ENCODE measurements around the gene PITPNB.

PITPNB gene

DNA sequence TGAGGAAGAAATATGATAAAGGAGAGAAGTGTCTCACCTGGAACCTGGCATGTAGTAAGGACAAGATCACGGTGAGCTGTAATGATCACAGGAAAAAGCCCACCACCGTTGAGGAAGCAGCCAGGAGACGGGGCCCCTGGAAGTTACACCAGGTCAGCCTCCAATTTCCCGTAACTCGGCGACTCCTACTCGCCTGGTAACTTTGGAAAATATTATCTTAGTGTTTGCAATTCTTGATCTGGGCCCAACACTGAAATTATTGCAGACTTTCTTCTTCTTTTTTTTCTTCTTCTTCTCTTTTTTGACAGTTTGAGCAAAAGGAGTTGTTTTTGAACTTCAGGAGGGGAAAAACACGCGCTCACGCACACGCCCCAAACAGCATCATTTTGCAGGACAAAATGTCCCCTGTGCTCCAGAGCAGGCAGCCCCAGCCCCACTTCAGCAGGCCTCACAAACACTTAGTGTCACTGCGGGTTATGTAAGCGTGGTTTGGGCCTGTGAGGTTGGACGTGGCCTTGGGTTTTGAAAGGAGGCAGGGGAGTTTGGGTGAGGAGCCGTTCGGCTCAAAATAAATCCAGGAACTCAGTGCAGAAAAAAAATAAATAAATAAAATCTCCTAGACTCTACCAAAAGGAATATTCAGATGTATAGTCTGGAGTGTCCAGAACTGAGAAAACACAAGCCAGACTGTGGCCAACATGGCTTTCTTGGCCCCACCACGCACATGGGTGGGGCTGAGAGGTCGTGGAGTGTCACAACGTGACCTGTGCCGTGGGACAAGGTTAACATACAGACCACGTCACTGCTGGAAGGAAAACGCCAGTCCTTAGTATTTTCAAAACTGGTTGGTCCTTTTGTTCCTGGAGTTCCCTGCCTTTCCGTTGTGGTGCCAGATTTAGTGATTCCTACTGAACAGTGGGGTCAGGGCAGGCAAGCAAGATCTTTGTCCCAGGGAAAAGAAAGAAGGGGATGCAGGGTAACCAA is 91.2 kb downstream of the PITPNB start:
- DNase-seq: no peak

DNA sequence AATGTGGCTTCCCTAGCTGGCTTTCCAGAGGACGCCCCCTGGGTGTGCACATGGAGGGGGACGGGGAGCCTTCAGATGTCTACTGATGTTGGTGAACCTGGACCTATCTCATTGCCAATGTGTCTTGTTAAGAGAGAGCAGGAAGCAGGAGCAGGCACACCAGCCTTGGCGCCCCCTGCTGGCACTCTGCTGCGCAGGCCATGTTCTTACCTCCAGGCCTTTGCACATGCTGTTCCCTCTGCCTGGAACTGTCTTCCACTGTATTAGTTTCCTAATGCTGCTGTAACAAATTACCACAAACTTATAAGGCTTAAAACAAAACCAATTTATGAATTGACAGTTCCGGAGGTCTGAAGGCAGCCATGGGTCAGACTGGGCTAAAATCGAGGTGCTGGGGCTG is 93.9 kb downstream of the PITPNB start:
- no peak for DNase-seq

DNA sequence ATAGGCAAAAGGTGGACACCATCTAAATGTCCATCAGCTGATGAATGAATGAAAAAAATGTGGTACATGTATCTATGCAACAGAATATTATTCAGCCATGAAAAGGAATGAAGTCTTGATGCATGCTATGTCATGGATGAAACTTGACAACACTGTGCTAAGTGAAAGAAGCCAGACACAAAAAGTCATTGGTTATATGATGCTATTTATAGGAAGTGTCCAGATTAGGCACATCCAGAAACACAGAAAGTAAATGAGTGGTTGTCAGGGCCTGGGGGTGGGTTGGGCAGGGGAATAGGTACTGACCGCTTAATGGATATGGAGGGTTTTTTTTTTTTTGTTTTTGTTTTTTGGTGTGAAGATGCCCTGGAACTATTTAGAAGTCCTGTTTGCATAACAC is 95.8 kb downstream of the PITPNB start:
- no peak for DNase-seq

DNA sequence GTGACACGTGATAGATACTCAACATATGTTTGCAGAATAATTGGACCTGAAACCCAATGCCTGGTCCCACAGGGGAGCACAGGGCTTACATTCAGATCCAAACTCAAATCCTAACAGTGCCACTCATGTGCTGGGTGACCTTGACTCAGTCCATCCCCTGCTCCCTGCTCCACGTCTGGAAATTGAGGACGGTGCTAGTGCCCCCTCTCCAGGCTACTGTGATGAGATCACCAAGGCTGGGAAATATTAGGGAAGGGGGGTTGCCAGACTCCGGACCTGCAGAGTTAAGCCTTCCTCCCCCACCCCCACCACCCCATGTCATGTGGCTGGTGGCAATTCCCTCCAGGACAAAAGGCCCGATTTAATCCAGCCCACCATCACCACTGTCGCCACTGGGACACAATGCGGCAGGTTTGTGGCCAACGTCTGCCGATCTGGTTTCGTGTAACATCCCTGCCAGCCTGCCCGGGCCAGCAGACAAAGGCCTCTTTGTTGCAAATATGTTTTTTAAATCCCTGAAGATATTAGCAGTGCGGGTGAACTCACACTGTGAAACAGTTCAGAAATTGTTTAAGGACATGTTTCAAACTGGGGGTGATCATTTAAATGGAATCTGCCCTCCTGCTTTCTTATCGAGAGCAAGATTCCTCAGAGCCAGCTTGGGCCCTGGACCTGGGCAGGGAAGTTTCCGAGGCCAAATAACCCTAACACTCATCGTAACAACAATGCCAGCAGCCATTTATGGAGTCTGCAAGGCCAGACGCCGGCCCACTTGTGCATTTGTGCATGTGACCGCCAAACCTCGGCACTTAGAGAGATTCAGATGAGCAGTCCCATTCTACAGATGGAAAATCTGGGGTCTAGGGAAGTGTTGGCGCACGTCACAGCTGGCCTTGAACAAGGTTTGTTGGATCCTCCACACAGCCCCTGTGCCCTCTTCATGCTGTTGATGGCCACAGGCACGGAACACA is 97.9 kb downstream of the PITPNB start:
- DNase-seq: no peak

DNA sequence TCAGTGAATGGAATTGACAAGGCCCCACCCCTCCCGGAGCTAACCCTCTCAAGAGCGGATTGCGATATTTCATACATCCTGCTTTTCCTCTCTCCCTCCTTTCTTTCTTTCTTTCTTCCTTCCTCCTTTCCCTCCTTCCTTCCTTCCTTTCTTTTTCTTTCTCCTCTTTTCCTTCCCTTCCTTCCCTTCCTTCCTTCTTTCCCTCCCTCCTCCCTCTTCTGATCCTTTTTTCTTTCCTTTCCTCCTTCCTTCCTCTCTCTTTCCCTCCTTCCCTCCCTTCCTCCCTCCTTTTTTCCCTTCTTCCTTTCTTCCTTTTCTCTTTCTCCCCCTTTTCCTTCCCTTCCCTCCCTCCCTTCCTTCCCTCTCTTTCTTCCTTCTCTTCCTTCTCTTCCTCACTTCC is 102.5 kb downstream of the PITPNB start:
- DNase-seq: no peak

DNA sequence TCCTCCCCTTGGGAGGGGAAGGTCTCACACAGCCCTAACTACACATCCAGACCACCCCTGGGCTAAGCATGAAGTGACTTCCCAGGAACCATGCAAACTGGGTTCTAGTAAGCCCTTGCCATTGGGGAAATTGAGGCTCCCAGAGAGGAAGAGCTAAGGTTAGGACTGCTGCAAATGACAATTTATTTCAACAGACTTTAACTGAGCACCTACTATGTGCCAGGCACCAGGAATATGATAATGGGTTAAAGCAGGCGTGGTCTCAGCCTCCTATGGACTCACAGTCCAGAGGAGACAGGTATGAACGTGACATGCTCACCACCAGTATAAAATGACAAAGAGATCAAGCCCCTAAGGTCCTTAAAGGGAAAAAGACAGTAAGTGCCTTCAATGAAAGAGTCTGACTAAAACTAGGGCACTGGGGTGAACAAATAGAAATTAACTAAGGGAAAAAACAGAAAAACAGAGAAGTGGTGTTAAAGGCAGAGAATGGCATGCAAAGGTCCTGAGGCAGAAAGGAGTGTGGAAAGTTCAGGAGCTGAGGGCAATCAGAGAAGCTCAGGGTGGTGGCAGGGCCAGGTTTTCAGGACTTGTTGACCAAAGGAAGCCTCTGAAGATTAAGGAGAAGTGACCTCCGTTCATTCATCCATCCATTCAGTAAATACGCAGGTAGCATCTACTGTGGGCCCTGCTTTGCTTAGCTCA is 103.1 kb downstream of the PITPNB start:
- DNase-seq: no peak

DNA sequence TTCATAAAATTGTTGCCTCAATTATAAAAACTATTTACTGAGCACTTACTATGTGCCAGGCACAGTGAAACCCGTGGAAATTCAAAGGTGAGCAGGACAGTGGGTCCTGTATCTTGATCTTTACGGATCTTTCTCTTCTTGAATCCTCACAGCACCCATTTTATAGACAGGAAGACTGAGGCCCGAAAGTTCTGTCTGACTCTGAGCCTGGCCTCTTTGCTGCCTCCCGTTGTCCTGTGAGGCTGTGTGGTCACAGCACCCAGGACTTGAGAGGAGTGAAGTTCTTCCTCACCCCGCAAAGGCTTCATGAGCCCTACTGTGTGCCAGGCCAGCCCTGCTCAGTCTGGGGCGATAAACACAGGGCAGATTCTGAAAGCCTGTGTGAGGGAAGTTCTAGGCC is 104.1 kb downstream of the PITPNB start:
- DNase-seq: no peak

DNA sequence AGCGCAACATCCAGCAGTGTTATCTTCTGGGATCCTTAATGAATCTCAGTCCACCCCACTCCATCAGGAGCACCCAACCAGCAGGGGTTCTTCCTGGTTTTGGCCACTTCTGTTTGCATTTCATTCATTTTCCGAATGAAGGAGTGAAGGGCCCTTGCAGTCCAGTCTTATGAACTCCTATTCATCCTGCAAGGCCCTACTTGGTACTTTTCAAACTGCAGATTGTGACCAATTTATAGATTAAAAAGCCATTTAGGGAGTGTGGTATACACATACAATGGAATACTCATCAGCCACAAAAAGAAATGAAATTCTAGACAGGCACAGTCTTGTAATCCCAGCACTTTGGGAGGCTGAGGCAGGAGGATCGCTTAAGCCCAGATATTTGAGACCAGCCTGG is 107.3 kb downstream of the PITPNB start:
- no peak for DNase-seq

DNA sequence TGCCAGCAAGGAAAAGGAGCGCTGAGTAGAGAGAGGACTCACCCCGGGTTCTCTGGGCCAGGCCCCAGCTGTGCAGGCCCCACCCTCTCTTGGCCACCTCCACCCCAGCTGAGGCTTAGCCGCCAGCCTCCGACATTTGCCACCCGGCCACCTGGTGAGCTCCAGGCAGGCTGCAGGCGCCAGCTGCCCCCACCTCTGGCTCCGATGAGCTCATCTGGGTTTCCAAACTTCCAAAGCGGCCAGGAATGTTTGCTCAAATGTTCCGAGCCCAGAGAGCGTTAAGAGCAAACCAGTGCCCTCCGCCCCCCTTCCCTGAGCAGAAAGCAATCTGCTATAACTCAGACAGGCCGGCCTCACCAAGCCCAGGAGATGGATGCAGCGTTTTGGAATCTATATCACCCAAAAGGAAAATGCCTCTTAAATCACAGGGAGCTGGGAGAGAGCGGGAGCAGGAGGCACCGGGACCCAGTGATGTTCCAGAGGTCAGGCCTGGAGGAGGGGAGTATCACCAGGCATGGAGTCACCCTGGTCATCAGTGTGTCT is 108.4 kb downstream of the PITPNB start:
- no peak for DNase-seq

DNA sequence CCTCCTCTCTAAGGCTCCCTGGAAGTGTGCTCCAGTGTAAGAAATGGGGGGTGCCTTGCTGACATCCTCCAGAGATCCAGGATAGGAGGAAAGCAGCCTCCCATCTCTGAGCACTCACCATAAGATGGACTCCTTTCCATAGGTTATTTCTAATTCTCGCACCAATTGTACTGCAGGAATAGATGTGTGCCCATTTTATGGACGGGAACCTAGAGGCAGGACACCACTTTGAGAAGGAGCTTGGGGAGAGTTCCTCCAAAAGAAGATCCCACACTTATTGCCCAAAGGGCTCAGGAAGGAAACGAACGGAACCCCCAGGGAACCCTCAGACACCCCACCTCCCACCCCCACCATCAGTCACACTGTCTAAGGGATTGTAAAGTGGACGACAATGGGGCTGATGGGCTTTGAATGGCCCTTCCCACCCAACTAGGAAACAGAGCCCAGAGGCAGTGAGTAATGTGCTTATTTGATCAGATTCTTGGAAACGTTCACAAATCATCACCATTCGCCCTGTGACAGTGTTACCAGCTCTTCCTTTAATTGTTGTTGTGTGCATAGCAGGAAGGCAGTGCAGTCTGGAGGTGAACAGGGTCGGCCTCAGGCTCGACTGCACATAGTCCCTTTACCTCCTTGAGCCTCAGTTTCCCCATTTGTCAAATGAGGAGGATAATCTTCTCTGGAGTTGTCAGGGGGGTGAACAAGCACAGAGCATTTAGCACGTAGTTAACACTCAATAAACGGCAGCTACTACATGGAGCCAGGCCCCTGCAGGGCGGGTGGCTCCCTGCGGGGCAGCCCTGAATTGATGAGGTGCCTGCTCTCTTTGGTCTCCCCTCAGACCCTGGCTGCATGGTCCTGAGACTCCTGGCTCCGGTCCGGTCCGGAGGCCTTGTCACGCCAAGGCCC is 109.1 kb downstream of the PITPNB start:
- no peak for DNase-seq

DNA sequence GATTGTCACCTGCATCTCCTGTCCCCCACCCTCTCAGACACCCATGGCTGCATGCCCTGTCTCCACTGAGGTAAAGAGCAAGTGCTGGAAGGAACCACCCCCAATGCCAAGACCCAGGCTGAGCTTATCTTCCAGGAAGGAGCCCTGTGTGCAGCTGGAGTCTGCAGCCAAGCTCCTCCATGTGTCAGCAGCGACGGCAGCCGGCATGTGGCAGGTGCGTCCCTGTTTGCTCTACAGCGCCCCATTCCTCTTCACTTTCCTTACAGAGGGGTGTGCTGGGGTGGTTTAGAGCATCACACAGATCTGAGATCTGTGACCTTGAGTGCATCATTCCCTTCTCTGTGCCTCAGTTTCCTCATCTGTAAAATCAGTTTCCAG is 109.8 kb downstream of the PITPNB start:
- no peak for DNase-seq

DNA sequence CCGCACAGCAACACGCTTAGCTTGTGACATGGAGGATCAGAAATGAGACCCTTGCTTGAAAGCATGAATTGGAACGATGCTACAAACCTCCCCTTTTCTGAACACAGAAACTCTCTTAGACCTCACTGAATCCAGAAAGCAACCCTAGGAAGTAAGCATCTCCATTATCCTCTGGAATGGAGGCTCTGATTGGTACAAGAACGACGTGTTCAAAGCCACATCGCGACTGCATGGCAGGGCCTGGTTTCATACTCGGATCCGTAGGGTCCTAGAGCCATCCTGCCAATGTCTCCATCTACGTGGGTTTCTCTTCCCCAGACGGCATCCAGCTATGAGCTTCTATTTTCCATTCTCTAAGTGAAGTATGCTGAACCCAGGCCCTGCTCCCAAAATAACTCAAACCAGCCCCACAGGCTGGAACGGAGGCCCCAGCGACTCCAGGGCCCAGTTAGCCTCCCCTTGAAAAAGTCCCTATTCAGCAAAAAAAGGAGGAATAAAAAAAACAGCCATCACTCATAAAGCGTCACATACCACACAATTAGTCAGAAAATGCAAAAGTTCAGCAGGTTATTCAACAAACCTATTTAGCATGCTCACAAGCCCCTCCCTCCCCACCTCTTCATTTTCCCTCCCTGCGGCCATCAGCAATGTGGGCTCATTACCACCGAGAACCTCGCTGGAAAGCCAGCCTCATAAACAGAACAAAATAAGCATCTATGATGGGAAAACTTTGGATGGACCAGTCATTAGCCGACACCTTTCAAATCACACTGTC is 110.4 kb downstream of the PITPNB start:
- DNase-seq: no peak

DNA sequence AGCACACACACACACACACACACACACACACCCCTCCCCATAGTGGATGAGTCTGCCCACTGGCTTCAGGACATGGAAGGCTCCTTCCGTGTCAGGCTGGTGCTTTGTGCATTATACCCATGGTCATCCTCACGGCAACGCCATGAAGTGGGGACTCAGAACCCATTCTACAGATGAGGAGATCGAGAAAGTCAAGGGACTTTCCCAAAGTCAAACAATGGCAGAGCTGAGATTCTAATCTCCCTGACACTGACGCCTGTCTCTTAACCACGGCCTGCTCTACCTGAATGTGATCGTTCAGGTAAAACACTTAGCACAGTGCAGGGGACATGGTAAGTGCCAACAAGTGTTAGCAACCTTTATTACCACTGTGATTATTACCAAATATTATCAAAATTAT is 113.2 kb downstream of the PITPNB start:
- no peak for DNase-seq

DNA sequence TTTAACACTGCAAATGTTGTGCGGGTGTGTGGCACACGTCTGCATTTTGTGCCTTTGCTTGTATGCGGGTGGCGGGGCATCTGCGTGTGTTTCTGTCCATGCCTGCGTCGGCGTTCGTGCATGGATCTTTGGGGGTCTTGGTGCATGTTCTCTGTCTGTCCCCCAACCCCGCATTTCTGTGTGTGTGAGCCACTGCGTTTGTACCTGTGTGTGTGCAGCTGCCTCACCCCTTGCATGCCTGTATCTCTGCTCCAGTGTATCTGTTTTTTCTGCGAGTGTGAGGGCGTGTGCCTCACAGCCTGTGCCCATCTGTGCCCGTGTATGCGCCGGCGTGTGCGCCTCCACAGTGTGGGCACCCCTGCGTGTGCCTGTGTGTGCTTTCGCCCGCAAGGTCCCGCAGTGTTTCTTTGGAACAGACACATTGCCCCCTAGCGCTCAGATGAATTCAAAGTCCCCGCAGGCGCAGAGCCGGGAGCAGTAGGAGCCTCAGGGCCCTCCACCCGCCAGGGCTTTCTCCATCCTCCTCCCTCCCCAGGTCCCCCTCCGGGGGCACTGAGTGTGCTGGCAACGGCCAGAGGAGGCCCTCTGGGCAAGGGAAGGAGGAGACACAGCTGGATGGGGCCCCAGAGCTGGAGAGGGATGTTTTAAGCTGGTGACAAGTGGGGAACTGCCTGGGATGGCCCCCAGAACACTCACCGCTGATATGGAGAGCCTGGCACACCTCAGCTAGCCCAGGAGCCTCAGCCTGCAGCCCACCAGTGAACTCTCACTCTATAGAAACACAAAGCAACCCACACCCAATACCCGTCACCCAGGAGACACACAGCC is 114.4 kb downstream of the PITPNB start:
- peak; percentile 60 for DNase-seq

DNA sequence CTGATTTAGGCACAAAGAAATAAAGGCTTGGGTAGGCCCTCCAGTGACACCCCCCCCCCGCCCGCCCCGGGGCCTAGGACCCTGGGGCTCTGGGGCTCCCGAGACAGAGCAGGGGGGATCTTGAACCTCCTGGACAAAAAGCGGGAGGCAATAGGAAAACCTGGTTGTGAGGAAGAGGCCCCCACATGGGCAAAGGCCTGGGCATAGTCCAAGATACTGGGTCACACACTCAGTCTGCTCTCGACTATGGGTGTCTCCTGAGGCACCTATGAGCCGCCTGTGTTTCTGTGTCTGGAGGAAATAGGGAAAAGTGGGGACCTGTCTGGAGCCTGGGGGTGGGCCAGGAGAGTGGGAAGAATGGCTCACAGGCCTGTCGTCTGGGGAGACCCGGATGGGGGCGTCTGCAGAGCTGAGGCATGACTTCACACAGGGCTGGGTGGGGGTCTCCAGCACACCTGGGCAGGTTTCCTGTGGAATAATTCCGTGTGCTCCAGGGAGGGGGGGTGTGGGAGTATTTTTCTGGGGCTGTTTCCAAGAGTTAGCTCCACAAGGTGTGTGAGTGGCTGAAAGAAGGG is 115.1 kb downstream of the PITPNB start:
- no peak for DNase-seq

DNA sequence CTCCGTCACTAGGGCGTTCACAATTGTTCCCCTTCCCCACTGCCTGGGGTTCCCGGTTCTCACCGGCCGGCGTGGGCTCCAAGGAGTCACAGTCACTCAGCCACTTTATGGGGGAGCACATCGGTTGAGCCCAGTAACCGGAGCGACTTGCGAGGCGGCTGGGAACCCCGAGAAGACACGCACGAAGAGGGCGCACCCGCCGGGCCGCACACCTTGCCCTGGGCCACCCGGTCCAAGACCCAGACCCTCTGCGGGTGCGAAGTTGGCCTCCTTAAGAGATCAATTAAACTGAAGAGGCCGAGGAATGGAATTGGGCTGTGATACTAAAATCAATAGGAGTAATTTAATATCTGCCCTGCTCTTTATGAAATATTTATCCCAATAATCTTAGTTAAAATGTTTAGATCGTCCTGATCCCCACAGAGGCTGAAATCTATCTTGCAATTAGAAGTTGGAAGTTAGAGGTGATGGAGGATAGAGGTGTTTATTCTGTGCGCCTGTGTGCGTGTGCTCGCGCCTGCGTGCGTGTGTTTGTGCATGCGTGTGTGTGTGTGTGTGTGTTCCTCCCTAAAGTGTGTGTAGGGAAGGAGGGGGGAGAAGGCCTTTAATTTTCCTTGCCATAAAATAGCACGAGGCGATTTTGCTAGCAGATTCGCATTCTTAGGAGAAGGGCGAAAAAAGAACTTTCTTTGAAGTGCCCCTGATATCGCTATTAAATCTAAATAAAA is 116.5 kb downstream of the PITPNB start:
- DNase-seq: no peak

Data from activated naive CD4-positive, alpha-beta T cell treated with anti-CD3 and anti-CD28 coated beads, Interleukin-2, amount 50 U/mL, for 16 hours (primary cell).